ENCODE data around the gene ERMN. TPM values are rescaled to one million over a fixed set of nuclear protein-coding genes. Genes with fewer than 3 reads are reported as not detected.

ERMN gene
- total RNA-seq, 1 donor, result 1.4 TPM

- H3K79me2 ChIP-seq (ENCODE audit: insufficient read depth, low read length), result no peaks in the 10 kb centered on the region
- no peaks in the 10 kb centered on the region for H3K27me3 ChIP-seq (ENCODE audit: insufficient read depth, low read length)
- H3K36me3 ChIP-seq (ENCODE audit: insufficient read depth, low read length), result peaks cover 24% of the 10 kb centered on the region
- H3K9me3 ChIP-seq (ENCODE audit: low read depth, low read length), result no peaks in the 10 kb centered on the region
- H4K20me1 ChIP-seq (ENCODE audit: insufficient read depth, low read length), result no peaks in the 10 kb centered on the region
- no peak for DNase-seq (ENCODE audit: insufficient read length, low spot score, missing footprints)
- H2AFZ ChIP-seq (ENCODE audit: low read length), result no peak overlapping the region
- H3K27ac ChIP-seq (ENCODE audit: low read depth, low read length), result no peak overlapping the region
- no peak for TF ChIP-seq CTCF (IDR thresholded peaks at IDR 0.05; ENCODE audit: extremely low read depth, low read depth, low read length)
- no peaks in the 10 kb centered on the region for H3K4me1 ChIP-seq (ENCODE audit: insufficient read depth, low read length)
- no peak overlapping the region for H3K4me2 ChIP-seq (ENCODE audit: insufficient read depth, low read length)
- no peak overlapping the region for H3K4me3 ChIP-seq (ENCODE audit: insufficient read depth, low read length)
Measured at GRCh38 chr2:157296958-157297357, 28.7 kb downstream of the ERMN start.

GRCh38 chr2:157296490-157296889, 29.1 kb downstream of the ERMN start:
- no peaks in the 10 kb centered on the region for H3K9me3 ChIP-seq (ENCODE audit: low read depth, low read length)
- no peaks in the 10 kb centered on the region for H3K79me2 ChIP-seq (ENCODE audit: insufficient read depth, low read length)
- H3K27me3 ChIP-seq (ENCODE audit: insufficient read depth, low read length), result no peaks in the 10 kb centered on the region
- no peak for TF ChIP-seq CTCF (IDR thresholded peaks at IDR 0.05; ENCODE audit: extremely low read depth, low read depth, low read length)
- DNase-seq (ENCODE audit: insufficient read length, low spot score, missing footprints), result no peak
- H4K20me1 ChIP-seq (ENCODE audit: insufficient read depth, low read length), result no peaks in the 10 kb centered on the region
- H3K27ac ChIP-seq (ENCODE audit: low read depth, low read length), result no peak overlapping the region
- peaks cover 24% of the 10 kb centered on the region for H3K36me3 ChIP-seq (ENCODE audit: insufficient read depth, low read length)
- H2AFZ ChIP-seq (ENCODE audit: low read length), result no peak overlapping the region
- no peak overlapping the region for H3K4me2 ChIP-seq (ENCODE audit: insufficient read depth, low read length)
- no peaks in the 10 kb centered on the region for H3K4me1 ChIP-seq (ENCODE audit: insufficient read depth, low read length)
- no peak overlapping the region for H3K4me3 ChIP-seq (ENCODE audit: insufficient read depth, low read length)

- Histone ChIP-seq H3K36me3 (ENCODE audit: insufficient read depth, low read length) (peaks cover 34% of the 10 kb centered on the region), H2AFZ (ENCODE audit: low read length) (no peak overlapping the region), H3K27ac (ENCODE audit: low read depth, low read length) (no peak overlapping the region), H3K4me2 (ENCODE audit: insufficient read depth, low read length) (no peak overlapping the region), H3K4me3 (ENCODE audit: insufficient read depth, low read length) (no peak overlapping the region), H3K27me3 (ENCODE audit: insufficient read depth, low read length) (no peaks in the 10 kb centered on the region), H3K4me1 (ENCODE audit: insufficient read depth, low read length) (peaks cover 3% of the 10 kb centered on the region), H4K20me1 (ENCODE audit: insufficient read depth, low read length) (no peaks in the 10 kb centered on the region), H3K9me3 (ENCODE audit: low read depth, low read length) (no peaks in the 10 kb centered on the region), H3K79me2 (ENCODE audit: insufficient read depth, low read length) (no peaks in the 10 kb centered on the region)
- TF ChIP-seq CTCF (IDR thresholded peaks at IDR 0.05; ENCODE audit: extremely low read depth, low read depth, low read length), result no peak
- DNase-seq (ENCODE audit: insufficient read length, low spot score, missing footprints), result no peak
Measured at GRCh38 chr2:157292853-157293252, 32.8 kb downstream of the ERMN start.

- no peak for DNase-seq (ENCODE audit: insufficient read length, low spot score, missing footprints)
- no peak for TF ChIP-seq CTCF (IDR thresholded peaks at IDR 0.05; ENCODE audit: extremely low read depth, low read depth, low read length)
- peaks cover 3% of the 10 kb centered on the region for H3K4me1 ChIP-seq (ENCODE audit: insufficient read depth, low read length)
Measured at GRCh38 chr2:157291018-157291417, 34.6 kb downstream of the ERMN start.

More at GRCh38 chr2:157291018-157291417, 34.6 kb downstream of the ERMN start:
- H3K27ac ChIP-seq (ENCODE audit: low read depth, low read length), result no peak overlapping the region
- H3K4me3 ChIP-seq (ENCODE audit: insufficient read depth, low read length), result no peak overlapping the region
- H3K79me2 ChIP-seq (ENCODE audit: insufficient read depth, low read length), result no peaks in the 10 kb centered on the region
- H3K9me3 ChIP-seq (ENCODE audit: low read depth, low read length), result no peaks in the 10 kb centered on the region
- H3K4me2 ChIP-seq (ENCODE audit: insufficient read depth, low read length), result no peak overlapping the region
- H3K27me3 ChIP-seq (ENCODE audit: insufficient read depth, low read length), result no peaks in the 10 kb centered on the region
- peaks cover 28% of the 10 kb centered on the region for H3K36me3 ChIP-seq (ENCODE audit: insufficient read depth, low read length)
- H2AFZ ChIP-seq (ENCODE audit: low read length), result no peak overlapping the region
- H4K20me1 ChIP-seq (ENCODE audit: insufficient read depth, low read length), result no peaks in the 10 kb centered on the region
